ENCODE results near the gene PVR.
"Not testable (repeated sequence)": the region's sequence is repeated elsewhere in the genome, so short reads cannot be mapped to it uniquely, and the experiment has no call there.

The PVR gene

GRCh38 chr19:44618640-44619357, 24.9 kb upstream of the PVR start:
- DNase-seq (ENCODE audit: low read depth in 3 of 3) = no peak

- no peak for DNase-seq (ENCODE audit: low read depth in 3 of 3)
Measured at GRCh38 chr19:44620667-44621066, 23.0 kb upstream of the PVR start.

GRCh38 chr19:44621367-44621766, 22.3 kb upstream of the PVR start:
- no peak for DNase-seq (ENCODE audit: low read depth in 3 of 3)

GRCh38 chr19:44623080-44623479, 20.6 kb upstream of the PVR start:
- DNase-seq (ENCODE audit: low read depth in 3 of 3) = no peak

- no peak for DNase-seq (ENCODE audit: low read depth in 3 of 3)
Measured at GRCh38 chr19:44623626-44624025, 20.1 kb upstream of the PVR start.

DNA sequence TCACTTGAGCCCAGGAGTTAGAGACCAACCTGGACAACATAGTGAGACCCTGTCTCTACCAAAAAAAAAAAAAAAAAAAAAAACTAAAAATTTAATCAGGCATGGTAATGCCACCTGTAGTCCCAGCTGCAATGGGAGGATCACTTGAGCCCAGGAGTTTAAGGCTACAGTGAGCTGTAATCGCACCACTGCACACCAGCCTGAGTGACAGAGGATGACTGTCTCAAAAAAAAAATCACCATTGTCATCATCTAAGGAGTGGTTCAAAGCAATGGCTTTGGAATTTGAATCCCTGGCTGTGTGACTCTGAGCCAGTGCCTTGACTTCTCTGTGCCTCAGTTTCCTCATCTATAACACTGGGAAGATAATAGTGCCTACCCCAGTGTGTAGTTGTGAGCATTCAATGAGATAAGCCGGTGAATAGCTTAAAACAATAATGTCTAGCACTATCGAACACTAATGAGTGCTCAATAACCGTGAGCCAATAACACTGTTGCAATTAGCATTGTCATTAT, 18.8 kb upstream of the PVR start:
- no peak for DNase-seq (ENCODE audit: low read depth in 3 of 3)

DNA sequence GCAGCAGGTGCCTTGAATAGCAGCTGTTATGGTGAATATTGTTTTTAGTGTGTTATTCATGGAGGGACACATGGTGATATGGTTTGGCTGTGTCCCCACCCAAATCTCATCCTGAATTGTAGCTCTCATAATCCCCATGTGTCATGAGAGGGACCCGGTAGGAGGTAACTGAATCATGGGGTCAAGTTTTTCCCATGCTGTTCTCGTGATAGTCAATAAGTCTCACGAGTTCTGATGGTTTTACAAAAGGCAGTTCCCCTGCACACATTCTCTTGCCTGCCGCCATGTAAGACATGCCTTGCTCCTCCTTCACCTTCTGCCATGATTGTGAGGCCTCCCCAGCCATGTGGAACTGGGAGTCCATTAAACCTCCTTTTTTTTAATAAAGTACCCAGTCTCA, 18.1 kb upstream of the PVR start:
- not testable (repeated sequence) for DNase-seq (ENCODE audit: low read depth in 3 of 3)

GRCh38 chr19:44626048-44626624, 17.6 kb upstream of the PVR start:
- DNase-seq (ENCODE audit: low read depth in 3 of 3) = no peak

GRCh38 chr19:44627631-44628030, 16.1 kb upstream of the PVR start:
- no peak for DNase-seq (ENCODE audit: low read depth in 3 of 3)

DNA sequence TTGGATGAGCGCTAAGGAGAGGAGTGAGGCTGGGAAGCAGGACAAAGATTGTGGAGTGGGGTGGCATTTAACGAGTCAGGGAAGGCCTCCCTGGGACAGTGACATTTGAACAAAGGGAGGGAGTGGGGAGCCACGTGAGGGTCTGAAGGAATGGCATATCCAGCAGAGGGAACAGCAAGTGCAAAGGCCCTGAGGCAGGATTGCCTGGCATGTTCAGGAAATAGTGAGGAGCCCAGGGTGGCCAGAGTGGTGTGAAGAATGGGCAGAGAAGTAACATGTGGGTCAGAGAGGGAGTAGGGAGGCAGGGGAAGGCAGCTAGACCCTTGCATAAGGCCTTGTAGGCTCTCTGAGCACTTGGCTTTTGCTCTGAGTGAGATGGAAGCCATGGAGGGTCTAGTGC, 14.9 kb upstream of the PVR start:
- DNase-seq (ENCODE audit: low read depth in 3 of 3) = no peak

GRCh38 chr19:44631611-44632010, 12.1 kb upstream of the PVR start:
- DNase-seq (ENCODE audit: low read depth in 3 of 3) = not testable (repeated sequence)

DNA sequence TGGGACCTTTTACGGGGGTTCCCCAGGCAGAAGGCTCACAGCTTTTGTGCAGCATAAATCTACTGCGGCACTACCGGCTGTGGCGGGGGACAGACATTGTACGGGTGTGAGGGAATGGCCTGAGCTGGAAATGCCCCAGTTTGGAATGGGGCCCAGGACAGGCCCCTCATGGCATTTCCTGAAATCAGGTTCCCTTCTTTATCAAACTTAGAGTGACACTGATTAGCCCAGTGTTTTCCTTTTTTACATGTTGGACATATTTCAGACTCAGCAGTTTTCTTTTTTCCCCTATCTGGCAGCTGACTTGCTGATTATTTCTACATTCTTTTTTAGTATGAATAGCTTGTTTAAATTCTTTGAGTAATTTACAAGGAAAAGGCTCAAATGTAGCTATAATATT, 9.7 kb upstream of the PVR start:
- DNase-seq (ENCODE audit: low read depth in 3 of 3) = not testable (repeated sequence)

GRCh38 chr19:44634785-44635184, 8.9 kb upstream of the PVR start:
- no peak for DNase-seq (ENCODE audit: low read depth in 3 of 3)

DNA sequence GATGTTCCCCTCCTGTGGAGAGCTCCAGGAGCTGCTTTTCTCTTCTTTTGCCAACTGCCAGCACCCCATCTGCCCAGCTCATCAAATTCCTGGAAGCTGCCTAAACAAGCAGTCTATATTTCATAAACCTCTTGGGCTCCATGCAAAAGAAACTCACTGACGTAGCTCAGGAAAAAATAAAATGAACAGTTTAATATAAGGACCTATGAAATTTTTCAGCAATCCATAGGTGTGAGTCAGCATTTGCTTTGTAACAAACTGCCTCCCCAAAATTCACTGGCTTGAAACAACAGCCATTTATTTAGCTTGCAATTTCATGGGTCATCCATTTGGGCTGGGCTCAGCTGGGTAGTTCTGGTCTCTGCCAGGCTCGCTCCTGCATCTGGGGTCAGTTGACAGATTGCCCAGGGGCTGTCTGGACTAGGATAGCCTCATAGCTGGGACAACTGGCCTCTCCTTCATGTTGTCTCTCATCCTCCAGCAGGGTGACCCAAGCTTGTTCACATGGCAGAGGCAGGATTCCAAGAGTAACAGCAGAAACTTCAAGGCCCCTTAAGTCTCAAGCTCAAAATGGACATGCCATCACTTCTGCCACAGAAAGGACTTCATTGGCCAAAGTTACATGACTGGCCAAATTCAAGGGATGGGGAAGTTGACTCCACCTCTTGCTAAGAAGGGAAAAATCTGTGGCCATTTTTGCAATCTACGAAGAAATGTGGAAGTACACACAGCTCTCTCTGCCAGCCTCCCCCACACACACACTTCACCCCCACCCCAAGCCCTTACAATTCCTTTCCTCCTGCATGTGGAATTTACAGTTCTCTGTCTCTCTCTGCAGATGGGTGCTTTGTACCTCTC, 7.9 kb upstream of the PVR start:
- DNase-seq (ENCODE audit: low read depth in 3 of 3) = no peak

GRCh38 chr19:44636439-44637389, 7.0 kb upstream of the PVR start:
- DNase-seq (ENCODE audit: low read depth in 3 of 3) = no peak

- no peak for DNase-seq (ENCODE audit: low read depth in 3 of 3)
Measured at GRCh38 chr19:44637390-44637764, 6.3 kb upstream of the PVR start.

DNA sequence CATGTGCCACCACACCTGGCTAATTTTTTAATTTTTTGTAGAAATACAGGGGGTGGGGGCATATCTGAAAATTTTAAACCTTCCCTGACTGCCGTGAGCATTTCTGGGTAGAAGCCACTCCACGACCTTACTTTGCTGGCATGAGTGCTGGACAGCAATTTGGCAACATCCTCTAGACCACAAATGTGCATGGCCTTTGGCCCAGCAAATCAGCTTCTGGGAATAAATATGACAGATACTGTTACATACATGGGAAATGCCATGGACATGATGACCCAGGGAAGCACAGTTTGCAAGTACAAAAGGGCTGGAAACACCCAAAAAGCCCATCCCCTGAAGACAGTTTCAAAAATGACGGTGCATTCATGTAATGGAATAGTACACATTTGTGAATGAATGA, 3.2 kb upstream of the PVR start:
- no peak for DNase-seq (ENCODE audit: low read depth in 3 of 3)

DNA sequence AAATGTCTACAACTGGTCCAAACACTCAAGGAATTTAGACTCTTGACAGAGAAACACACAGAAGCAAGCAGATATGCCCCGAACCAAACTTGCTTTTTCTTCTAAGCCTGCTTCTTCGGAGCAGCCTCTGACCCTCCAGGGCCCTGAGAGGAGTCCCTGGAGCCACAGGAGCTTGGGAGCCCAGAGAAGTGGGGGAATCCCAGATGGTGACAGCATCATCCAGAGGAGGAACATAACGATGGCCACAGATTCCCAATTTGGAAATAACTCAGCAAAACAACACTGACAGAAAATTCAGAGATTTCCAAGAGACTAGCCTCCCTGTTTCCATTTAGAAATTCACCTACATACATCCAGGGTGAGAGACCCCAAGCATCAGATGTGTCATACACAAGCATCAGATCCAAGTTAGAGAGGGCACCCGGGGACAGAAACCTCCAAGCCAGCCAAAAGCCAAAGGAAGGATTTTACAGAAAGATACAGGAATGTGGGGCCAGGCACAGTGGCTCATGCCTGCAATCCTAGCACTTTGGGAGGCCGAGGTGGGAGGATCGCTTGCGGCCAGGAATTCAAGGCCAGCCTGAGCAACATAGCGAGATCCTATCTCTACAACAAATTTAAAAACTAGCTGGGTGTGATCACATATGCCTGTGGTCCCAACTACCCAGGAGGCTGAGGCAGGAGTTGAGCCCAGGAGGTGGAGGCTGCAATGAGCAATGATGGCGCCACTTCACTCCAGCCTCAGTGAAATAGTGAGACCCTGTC, 2.0 kb upstream of the PVR start:
- DNase-seq (ENCODE audit: low read depth in 3 of 3) = no peak

DNA sequence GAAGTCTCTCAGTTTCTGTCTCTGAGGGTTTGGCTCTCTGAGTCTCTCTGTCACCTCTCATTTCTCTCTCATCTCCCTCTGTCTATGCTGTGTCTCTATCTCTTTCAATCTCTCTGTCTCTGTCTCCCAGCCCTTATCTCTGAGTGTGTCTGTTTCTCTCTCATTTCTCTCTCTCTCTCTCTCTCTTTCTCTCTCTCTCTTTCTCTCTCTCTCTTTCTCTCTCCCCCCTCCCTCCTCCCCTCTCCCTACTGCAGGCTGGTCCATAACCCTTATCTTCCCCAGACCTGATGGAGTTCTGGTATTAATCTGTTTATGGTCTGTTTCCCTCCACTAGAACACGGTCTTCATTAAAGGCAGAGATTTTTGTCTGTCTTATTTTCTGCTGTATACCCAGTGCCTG, 1.3 kb upstream of the PVR start:
- DNase-seq (ENCODE audit: low read depth in 3 of 3) = no peak

DNA sequence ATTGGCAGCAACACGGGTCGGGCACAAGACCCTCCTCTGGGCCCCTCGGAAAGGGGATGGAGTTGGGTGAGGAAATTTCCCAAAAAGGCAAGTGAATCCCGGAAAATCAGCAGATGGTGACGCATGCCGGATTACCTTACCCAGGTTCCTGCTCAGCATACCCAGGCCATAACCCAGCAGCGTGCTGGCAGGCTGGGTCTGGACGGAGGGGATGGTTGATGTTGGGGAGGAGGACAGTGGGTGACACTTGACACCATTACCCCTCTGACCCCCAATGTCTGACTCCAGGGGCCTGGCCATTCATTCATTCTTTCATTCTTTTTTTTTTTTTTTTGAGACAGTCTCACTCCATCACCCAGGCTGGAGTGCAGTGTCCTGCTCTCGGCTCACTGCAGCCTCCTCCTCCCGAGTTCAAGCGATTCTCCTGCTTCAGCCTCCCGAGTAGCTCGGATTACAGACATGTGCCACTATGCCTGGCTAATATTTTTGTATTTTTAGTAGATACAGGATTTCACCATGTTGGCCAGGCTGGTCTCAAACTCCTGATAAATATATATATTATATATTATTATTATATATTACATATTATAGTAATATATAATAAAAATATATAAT, 799 bp downstream of the PVR start:
- no peak for DNase-seq (ENCODE audit: low read depth in 3 of 3)
